NCI-H748 treated with DMSO at 0.1 percent for 48 hours (cell line): ENCODE data around the gene UBALD2.
A peak's percentile ranks its signal among the peaks of the same experiment; 100 is the strongest.
"Not testable (repeated sequence)": the region's sequence is repeated elsewhere in the genome, so short reads cannot be mapped to it uniquely, and the experiment has no call there.

ENCODE experiments used
- DNase-seq: peaks from one replicate; lab custom pipeline; 2025; lab: John Stamatoyannopoulos, UW

UBALD2 gene

GRCh38 chr17:76278268-76278908, 13.2 kb downstream of the UBALD2 start:
- no peak for DNase-seq

GRCh38 chr17:76278952-76279741, 14.0 kb downstream of the UBALD2 start:
- DNase-seq, result peak; percentile 17

GRCh38 chr17:76279742-76280287, 14.7 kb downstream of the UBALD2 start:
- no peak for DNase-seq

DNA sequence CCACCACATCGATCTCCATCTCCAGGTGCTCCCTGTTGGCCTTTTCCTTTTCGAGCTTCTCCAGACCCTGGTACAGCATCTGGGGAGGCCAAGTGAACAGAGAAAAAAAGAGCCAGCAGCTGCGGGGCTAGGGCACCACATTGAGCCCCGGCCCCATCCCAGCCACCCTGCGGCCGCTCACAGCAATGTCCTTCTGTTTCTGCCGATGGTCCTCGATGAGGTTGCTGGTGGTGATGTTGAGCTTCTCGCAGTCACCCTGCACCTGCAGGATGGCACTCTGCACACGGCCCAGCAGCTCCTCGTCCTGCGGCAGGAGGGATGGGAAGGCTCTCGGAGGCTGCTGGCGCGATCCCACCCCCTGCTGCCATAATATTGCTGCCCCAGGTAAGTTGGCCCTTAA, 15.5 kb downstream of the UBALD2 start:
- no peak for DNase-seq

- no peak for DNase-seq
These were observed 16.6 kb downstream of the UBALD2 start for GRCh38 chr17:76281573-76282371.

DNA sequence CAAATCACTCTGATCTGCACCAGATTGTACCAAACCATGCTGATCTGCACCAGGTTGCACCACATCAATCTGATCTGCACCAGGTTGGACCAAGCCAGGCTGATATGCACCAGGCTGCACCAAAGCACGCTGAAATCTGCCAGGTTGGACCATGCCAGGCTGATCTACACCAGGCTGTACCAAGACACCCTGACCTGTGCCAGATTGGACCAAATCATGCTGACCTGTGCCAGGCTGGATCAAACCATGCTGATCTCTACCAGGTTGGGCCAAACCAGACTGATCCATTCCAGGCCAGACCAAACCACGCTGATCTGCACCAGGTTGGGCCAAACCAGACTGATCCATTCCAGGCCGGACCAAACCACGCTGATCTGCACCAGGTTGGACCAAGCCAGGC, 27.4 kb downstream of the UBALD2 start:
- no peak for DNase-seq

DNA sequence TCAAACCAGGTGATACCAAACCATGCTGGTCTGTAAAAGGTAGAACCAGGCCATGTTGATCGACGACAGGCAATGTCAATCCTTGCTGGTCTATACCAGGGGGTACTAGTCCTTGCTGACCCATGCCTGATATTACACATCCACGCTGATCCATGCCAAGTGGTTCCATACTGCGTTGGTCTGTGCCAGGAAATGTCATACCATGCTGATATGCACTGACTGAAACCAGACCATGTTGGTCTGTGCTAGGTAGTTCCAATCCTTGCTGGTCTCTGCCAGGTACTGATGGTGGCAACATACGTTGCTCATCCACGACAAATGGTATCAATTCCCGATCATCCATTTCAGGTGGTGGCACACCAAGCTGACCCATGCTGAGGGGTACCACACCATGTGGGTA, 28.0 kb downstream of the UBALD2 start:
- DNase-seq, result no peak

GRCh38 chr17:76296186-76296585, 31.0 kb downstream of the UBALD2 start:
- no peak for DNase-seq

DNA sequence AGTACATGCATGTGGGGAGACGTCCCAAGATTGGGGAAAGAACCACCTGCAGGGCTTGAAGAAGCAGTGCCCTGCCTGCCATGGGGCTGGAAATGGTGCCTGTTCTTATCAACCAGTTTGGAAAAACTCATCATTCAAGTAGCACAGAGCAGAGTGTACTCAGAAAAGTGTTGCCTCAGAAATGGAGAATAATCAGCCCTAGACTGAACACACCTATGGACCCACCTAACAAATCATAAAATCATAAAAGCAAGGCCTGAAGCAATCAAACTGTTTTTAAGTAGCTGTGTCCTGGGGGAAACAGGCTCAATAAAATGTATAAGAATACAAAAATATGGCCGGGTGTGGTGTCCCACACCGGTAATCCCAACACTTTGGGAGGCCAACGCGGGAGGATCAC, 31.7 kb downstream of the UBALD2 start:
- DNase-seq, result no peak

GRCh38 chr17:76297436-76297835, 32.3 kb downstream of the UBALD2 start:
- no peak for DNase-seq

DNA sequence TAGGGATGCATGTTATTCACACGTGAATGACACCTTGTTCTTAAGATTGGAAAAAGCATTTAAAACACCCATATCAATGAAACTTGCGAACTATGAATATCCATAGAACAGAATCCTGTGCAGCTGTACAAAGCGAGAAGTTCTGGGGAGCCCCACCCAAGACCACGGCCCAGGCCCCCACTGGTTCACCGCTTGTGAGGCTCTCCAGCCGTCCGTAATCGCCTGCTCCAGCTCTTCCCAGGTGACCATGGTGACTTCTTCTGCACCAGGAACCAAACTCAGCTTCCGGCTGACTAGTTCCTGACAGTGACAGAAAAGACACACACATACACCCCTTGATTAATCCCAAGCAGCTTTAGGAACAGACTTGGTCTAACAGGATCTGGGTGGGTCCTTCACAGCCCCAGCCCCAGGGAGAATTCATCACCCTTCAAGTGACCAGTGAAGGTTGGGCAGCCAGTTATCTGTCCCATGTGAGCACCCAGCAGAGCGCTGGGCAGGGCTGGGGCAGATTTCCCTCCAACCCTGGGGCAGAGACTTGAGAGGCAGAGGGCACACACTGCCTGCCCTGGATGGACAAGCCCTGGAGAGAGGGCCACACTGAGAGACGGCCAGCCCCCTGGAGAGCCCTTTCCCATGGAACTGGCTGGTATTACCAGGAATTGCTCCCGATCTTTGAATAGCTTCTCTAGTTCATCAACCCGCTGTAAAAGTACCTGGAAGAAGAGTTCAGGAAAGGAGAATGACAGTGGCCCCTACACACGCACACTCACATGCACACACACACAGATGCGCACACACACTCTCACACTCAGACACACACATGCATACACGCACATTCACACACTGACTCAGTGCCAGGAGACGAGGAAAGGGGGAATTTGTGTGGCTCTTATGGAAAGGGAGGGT, 39.3 kb downstream of the UBALD2 start:
- DNase-seq, result no peak

DNA sequence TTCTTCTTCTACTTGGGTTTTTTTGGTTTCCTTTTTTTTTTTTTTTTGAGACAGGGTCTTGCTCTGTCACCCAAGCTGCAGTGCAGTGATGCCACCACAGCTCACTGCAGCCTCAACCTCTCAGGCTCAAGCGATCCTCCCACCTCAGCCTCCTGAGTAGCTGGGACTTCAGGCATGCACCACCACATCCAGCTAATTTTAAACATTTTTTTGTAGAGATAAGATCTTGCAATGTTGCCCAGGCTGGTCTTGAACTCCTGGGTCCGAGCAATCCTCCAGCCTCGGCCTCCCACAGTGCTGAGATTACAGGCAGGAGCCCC, 39.9 kb downstream of the UBALD2 start:
- DNase-seq, result not testable (repeated sequence)

DNA sequence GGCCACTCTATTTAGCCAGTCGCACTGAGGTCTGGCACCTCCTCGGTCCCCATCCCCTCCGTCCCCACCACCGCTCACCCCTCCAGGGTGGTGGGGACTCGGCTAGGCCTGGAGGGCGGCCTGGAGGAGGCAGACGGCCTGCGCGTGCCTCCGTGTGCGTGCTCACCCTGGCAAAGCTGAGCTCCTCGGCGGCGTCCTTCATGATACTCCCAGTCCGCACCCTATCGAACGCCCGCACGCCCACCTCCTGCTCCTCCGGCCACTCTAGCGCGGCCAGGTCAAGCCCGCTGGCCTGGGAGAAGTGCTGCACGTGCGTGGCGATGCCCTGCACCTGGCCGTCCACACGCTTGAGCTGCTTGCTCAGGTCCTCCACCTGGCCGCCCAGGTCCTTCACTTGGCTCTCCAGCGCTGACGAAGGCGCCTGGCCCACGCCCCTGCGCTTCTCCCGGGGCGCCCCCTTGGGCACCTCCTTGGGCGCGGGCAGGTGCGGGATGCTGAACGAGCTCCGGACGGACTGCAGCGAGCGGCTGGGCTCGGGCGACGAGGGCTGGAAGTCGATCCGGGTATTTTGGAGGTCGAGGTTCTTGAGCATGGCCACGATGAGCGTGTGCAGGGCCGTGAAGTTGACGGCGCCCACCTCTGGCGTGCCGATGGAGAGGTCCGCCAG, 42.3 kb downstream of the UBALD2 start:
- DNase-seq, result no peak

DNA sequence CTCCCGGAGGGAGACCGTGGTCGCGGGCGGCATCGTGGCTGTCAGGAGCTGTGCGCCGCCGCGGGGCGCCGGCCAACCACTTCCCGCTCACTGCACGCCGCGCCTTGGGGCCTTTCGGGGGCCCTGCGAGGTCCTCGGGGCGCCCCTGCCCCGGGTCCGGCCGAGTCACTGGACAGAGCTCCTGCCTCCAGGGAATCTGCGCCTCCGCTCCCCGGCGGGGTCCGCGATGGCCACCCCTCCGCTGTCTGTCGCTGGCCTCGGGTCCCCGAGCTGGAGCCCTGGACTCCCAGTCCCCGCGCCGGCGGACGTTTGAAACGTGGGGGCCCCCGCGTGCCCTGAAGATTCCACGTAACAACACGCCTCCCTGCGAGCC, 42.8 kb downstream of the UBALD2 start, which contains the start of gene QRICH2:
TSS of gene QRICH2 (minus strand) at position 311 of the 373 bp plus-strand sequence. CDS start at position 33, 278 bp downstream.
- DNase-seq, result no peak

DNA sequence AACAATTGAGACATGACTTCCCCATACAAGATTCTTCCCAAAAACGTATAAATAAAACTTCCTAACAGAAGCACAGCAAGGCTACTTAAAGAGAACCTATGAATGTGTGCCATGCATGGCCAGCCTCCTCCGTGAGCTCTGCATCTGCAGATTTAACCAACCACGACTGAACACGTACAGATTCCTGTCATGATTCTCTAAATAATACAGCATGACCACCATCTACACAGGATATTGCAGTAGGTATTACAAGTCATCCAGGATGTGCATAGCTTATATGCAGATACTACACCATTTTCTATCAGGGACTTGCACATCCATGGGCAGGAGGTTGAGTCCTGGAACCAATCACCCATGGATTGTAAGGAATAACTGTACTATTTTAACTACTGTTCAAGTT, 44.3 kb downstream of the UBALD2 start:
- no peak for DNase-seq

DNA sequence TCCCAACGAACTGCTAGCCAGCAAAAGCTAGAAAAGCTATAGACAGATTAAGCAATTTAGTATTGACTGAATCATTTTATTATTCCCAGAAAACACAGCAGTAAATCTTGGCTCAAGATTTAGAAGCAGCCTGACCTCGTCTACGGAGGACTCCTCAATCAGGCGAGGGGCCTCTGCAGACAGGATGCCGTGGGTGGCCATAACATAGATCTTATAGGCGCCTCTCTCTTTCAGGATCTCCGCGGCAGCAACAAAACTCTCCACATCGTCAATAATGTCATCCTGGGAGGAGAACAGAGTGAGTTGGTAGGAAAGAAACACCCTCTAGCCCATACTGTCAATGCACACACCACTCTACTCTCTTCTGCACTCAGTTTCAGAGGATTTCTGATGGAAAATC, 47.6 kb downstream of the UBALD2 start:
- DNase-seq, result no peak

DNA sequence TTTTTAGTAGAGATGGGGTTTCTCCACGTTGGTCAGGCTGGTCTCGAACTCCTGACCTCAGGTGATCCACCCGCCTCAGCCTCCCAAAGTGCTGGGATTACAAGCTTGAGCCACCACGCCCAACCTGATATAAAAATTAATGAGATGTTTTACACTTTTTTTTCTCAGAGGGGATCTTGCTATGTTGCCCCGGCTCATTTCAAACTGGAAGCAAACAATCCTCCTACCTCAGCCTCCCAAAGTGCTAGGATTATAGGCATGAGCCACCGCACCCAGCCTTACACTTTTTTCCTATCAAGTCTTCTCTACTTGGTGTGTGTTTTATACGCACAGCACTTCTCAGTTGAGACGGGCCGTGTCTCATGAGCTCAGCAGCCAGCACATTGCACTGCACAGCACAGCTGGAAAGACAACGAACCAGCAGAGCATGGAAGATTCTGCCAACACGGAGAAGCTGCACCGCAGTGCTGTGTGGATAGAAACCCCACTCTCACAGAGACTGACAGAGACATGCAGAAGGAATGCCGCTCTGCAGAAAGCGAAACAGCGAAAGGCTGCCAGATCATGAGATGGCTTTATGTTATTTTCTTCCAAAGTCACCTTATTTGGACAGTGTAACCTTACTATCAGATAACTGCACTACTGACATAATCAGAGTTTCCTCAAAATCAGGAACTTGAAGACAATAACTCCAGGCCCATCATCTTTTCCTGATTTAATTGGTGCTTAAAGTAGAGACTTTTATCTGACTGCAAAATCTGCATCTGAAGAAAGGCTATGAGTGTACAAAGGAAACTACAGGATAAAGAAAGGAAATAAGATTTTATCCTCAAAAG, 49.5 kb downstream of the UBALD2 start:
- DNase-seq, result no peak

DNA sequence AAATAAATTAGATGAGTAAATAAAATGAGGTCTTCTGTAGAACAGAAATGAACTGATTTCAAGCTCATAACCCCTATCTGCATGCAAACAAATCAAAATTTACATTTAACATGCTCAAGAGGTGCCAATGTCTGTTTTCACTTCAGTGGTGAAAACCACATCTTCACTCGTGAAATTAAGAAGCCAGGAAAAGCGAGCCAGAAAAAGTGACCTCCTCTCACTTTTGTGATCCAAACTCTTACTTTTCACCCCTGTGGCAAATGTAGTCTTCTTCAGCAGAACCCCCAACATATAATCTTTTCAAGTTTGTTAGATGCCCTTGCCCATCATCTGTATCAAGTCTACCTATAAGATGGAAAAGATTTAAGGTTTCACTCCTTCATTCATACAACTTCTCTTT, 52.4 kb downstream of the UBALD2 start:
- DNase-seq, result no peak

- no peak for DNase-seq
These were observed 53.4 kb downstream of the UBALD2 start for GRCh38 chr17:76318586-76318985.
